GM12878 (cell line): ENCODE measurements around the gene ANO6. TPM values are rescaled to one million over a fixed set of nuclear protein-coding genes. Genes with fewer than 3 reads are reported as not detected.

Experiments
- ATAC-seq: fragments of 200-7000 bp; cut with Tn5 transposase; 3 replicates; pipeline ENCODE4 v1.9.1; 2020; ENCODE audit warnings: mild to moderate bottlenecking, moderate library complexity
- BruUV-seq: library from RNA; stranded (reverse); fragments of 400-500 nt; replicated peaks from 2 replicates; lab custom pipeline; 2021; lab: Mats Ljungman, UMichigan
- CTCF ChIA-PET: fragments of 300-600 bp; sonication (Branson Sonifier 250); formaldehyde crosslinking; extraction: SDS; loops from one replicate; lab custom pipeline; 2021; ENCODE audit warnings: inconsistent platforms; lab: Yijun Ruan, JAX
- POLR2A ChIA-PET: fragments of 350-600 bp; formaldehyde crosslinking; extraction: SDS; loops from one replicate; lab custom pipeline; 2021; ENCODE audit warnings: inconsistent platforms; lab: Charles Lee
- RAD21 ChIA-PET: fragments of 300-600 bp; sonication (Branson Sonifier 250); formaldehyde crosslinking; loops from one replicate; lab custom pipeline; 2023; ENCODE audit warnings: antibody characterized with exemption; ENCODE audit not compliant: unreplicated experiment; lab: Charles Lee
- SMC1A ChIA-PET: fragments of 300-600 bp; sonication (Branson Sonifier 250); formaldehyde crosslinking; loops from one replicate; lab custom pipeline; 2023; ENCODE audit not compliant: unreplicated experiment, uncharacterized antibody; lab: Charles Lee
- DNase-seq: peaks from one replicate; pipeline ENCODE4 v3.0.0-alpha.2; 2011; ENCODE audit warnings: low read depth, low spot score
- FAIRE-seq: peaks from 3 replicates; lab custom pipeline; 2011; peaks lifted over from hg19 to GRCh38; lab: Jason Lieb, UNC
- H2AFZ ChIP-seq: 2 replicates; pipeline ENCODE4 v1.6.0; 2011; ENCODE audit warnings: low read depth, low read length, control low read depth; ENCODE audit not compliant: control insufficient read depth
- H3K27ac ChIP-seq: 2 replicates; pipeline ENCODE4 v1.5.1; 2011; ENCODE audit warnings: control low read depth; ENCODE audit not compliant: control insufficient read depth, insufficient read depth
- H3K27me3 ChIP-seq, 2 experiments: replicated peaks in 1 of 2; 2 replicates each; pipeline versions ENCODE4 v1.6.0 to v1.6.1; 2011; ENCODE audit warnings: low read length in 1 of 2; ENCODE audit not compliant: control insufficient read depth in 2 of 2, insufficient read depth in 2 of 2
- H3K36me3 ChIP-seq, 2 experiments: 2 replicates each; pipeline ENCODE4 v1.5.1; 2011; ENCODE audit warnings: low read length in 1 of 2; ENCODE audit not compliant: control insufficient read depth in 2 of 2, insufficient read depth in 2 of 2
- H3K4me1 ChIP-seq: 2 replicates; pipeline ENCODE4 v1.6.1; 2011; ENCODE audit warnings: mild to moderate bottlenecking, low read length, moderate library complexity, mixed read lengths; ENCODE audit not compliant: control insufficient read depth, insufficient read depth
- H3K4me2 ChIP-seq: 2 replicates; pipeline ENCODE4 v1.6.0; 2011; ENCODE audit warnings: control low read depth; ENCODE audit not compliant: control insufficient read depth, insufficient read depth
- H3K4me3 ChIP-seq: fragments of 200-600 bp; sonication (generic); 2 replicates; pipeline ENCODE4 v1.5.1; 2016
- H3K79me2 ChIP-seq: 2 replicates; pipeline ENCODE4 v1.6.0; 2011; ENCODE audit warnings: low read length; ENCODE audit not compliant: control insufficient read depth, insufficient read depth
- H3K9ac ChIP-seq: 2 replicates; pipeline ENCODE4 v1.8.0; 2011; ENCODE audit warnings: low read length, control low read depth, mixed read lengths; ENCODE audit not compliant: control insufficient read depth, insufficient read depth
- H3K9me3 ChIP-seq: replicated peaks from 3 replicates; pipeline ENCODE4 v1.5.1; 2011; ENCODE audit warnings: mild to moderate bottlenecking, low read length; ENCODE audit not compliant: control insufficient read depth, insufficient read depth
- H4K20me1 ChIP-seq: 2 replicates; pipeline ENCODE4 v1.6.0; 2011; ENCODE audit not compliant: control insufficient read depth, insufficient read depth
- HDAC2 ChIP-seq: fragments of 200-600 bp; sonication (generic); IDR thresholded peaks from 2 replicates; pipeline ENCODE4 v1.6.1; 2017
- IKZF2 ChIP-seq, 2 experiments: fragments of 450-650 bp; IDR thresholded peaks; 2 replicates each; pipeline ENCODE4 v1.6.1; 2017; ENCODE audit warnings: mild to moderate bottlenecking in 2 of 2, moderate library complexity in 2 of 2
- MYB ChIP-seq: fragments of 150-350 bp; IDR thresholded peaks from 2 replicates; pipeline ENCODE4 v1.6.1; 2014; ENCODE audit warnings: mild to moderate bottlenecking, low read depth, low read length, borderline replicate concordance
- PKNOX1 ChIP-seq: fragments of 450-650 bp; IDR thresholded peaks from 2 replicates; pipeline ENCODE4 v1.6.1; 2016; ENCODE audit warnings: mild to moderate bottlenecking
- POLR2AphosphoS2 ChIP-seq: IDR thresholded peaks from 2 replicates; pipeline ENCODE4 v1.6.1; 2011; ENCODE audit warnings: low read depth, mild to moderate bottlenecking, low read length, improper control_type of control experiment, moderate library complexity
- RAD21 ChIP-seq: IDR thresholded peaks from 2 replicates; pipeline ENCODE4 v1.6.1; 2011; ENCODE audit warnings: mild to moderate bottlenecking, low read depth, low read length, moderate library complexity; ENCODE audit not compliant: insufficient read depth
- SPI1 ChIP-seq: IDR thresholded peaks from 2 replicates; pipeline ENCODE4 v1.6.1; 2011; ENCODE audit warnings: low read depth, mild to moderate bottlenecking, low read length, moderate library complexity, borderline replicate concordance; ENCODE audit not compliant: insufficient read depth
- SUPT20H ChIP-seq: IDR thresholded peaks from 2 replicates; pipeline ENCODE4 v1.6.1; 2011; ENCODE audit warnings: low read depth, mild to moderate bottlenecking, low read length, moderate library complexity, borderline replicate concordance; ENCODE audit not compliant: control insufficient read depth
- USF1 ChIP-seq: IDR thresholded peaks from 2 replicates; pipeline ENCODE4 v1.6.1; 2011; ENCODE audit warnings: borderline replicate concordance, low read depth, mild to moderate bottlenecking, moderate library complexity, mixed read lengths, low read length; ENCODE audit not compliant: insufficient read depth; ENCODE audit errors: extremely low read length
- ZNF207 ChIP-seq: fragments of 450-650 bp; IDR thresholded peaks from 2 replicates; pipeline ENCODE4 v1.6.1; 2014; ENCODE audit warnings: antibody characterized with exemption, mild to moderate bottlenecking, borderline replicate concordance
- ZNF24 ChIP-seq: fragments of 450-650 bp; IDR thresholded peaks from 2 replicates; pipeline ENCODE4 v1.6.1; 2017; ENCODE audit warnings: antibody characterized with exemption, mild to moderate bottlenecking
- WGBS: methylation state at CpG from one replicate; pipeline ENCODE4 v1.1.6; 2016; ENCODE audit warnings: low lambda C conversion rate; ENCODE audit not compliant: insufficient replicate concordance, insufficient coverage; ENCODE audit errors: missing lambda C conversion rate; 5-methylcytosine and 5-hydroxymethylcytosine counted together
- in situ Hi-C: fragments of 300-500 bp; cut with MboI; formaldehyde crosslinking; loops from 9 replicates; pipeline ENCODE4 v1.14.3; 2018; ENCODE audit warnings: mixed read lengths
- intact Hi-C: fragments of 100-400 bp; cut with micrococcal nuclease; formaldehyde crosslinking; loops from one replicate; pipeline ENCODE4 v1.14.2; 2022; ENCODE audit not compliant: unreplicated experiment
- polyA plus RNA-seq, 11 experiments: library from polyadenylated mRNA; depleted of rRNA in 4 of 11; unstranded in 6 of 11; stranded (reverse) in 5 of 11; fragments of >200 nt; fragmentation: Nextera tagmentation in 4 of 11; fragmentation: Illumina TruSeq in 1 of 11; extraction: Ambion mirVana in 4 of 11; extraction: Trizol in 1 of 11; gene quantifications; 1 replicate in 1 of 11; 2 replicates in 10 of 11; pipeline versions ENCODE4 v1.2.1 to v1.2.3, GENCODE V29; 2011 to 2016; ENCODE audit warnings: inconsistent platforms in 2 of 11, missing spikeins in 2 of 11, low read depth in 1 of 11
- total RNA-seq, 4 experiments: library from RNA; depleted of rRNA in 3 of 4; stranded (reverse); fragments of >200 nt in 3 of 4; fragmentation: Illumina TruSeq in 1 of 4; extraction: Trizol in 1 of 4; gene quantifications; 2 replicates each; pipeline versions ENCODE4 v1.2.1 to v1.2.3, GENCODE V29; 2013 to 2021
- TF ChIP-seq, protein P1 (sequence below): IDR thresholded peaks from 2 replicates; pipeline ENCODE4 v1.6.1; 2012; ENCODE audit warnings: low read depth, low read length, improper control_type of control experiment

The ANO6 gene
- total and polyA plus RNA-seq, 10 of the 15 experiments (the other 5 are each of a cell fraction or from before 2014, with no cell fraction given) = 4.6 to 30.3 (median 26.0) TPM

- no peak overlapping the region for H3K9ac ChIP-seq
Observed at GRCh38 chr12:45191239-45191638, 24.7 kb upstream of the ANO6 start.

More at GRCh38 chr12:45191239-45191638, 24.7 kb upstream of the ANO6 start:
- SMC1A ChIA-PET = interaction anchor here (0.8 to 2.9 kb wide), 3 partner anchors 8 to 77 kb away, joined by 3 to 10 read pairs (median 5); no protein-coding TSS in a partner anchor
- H3K36me3 ChIP-seq = no peaks in the 10 kb centered on the region
- no peaks in the 10 kb centered on the region for H3K27me3 ChIP-seq
- RAD21 ChIA-PET = interaction anchor here (1.1 kb wide), 1 partner anchor 27 kb away, joined by 4 read pairs; no protein-coding TSS in a partner anchor
- no peaks in the 10 kb centered on the region for H3K9me3 ChIP-seq
- FAIRE-seq (no peak), DNase-seq (no peak), ATAC-seq (0 out of 3 replicates have a peak, but pooled peaks have one; percentile 27)
- H2AFZ ChIP-seq = no peak overlapping the region
- in situ Hi-C loops (no loop called here), intact Hi-C loops (no loop called here)
- WGBS = 100% methylated on average over 1 of the region's 1 CpG
- no peaks in the 10 kb centered on the region for H4K20me1 ChIP-seq
- H3K4me2 ChIP-seq = no peak overlapping the region
- no peak overlapping the region for H3K27ac ChIP-seq
- TF ChIP-seq ZNF24 (no peak), POLR2AphosphoS2 (no peak), PKNOX1 (no peak), USF1 (no peak), IKZF2 (IDR thresholded peaks at IDR 0.05) (no peak), MYB (no peak), ZNF207 (no peak), SPI1 (no peak), RAD21 (no peak), HDAC2 (no peak), SUPT20H (no peak)
- TF ChIP-seq, protein P1, sequence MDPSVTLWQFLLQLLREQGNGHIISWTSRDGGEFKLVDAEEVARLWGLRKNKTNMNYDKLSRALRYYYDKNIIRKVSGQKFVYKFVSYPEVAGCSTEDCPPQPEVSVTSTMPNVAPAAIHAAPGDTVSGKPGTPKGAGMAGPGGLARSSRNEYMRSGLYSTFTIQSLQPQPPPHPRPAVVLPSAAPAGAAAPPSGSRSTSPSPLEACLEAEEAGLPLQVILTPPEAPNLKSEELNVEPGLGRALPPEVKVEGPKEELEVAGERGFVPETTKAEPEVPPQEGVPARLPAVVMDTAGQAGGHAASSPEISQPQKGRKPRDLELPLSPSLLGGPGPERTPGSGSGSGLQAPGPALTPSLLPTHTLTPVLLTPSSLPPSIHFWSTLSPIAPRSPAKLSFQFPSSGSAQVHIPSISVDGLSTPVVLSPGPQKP = no peak
- BruUV-seq = no TSS peak
- H3K4me1 ChIP-seq = no peaks in the 10 kb centered on the region
- H3K4me3 ChIP-seq = no peak overlapping the region
- H3K79me2 ChIP-seq = no peaks in the 10 kb centered on the region
- POLR2A ChIA-PET = no interaction called here
- CTCF ChIA-PET = interaction anchor here (0.7 to 2.7 kb wide), 5 partner anchors 8 to 352 kb away, joined by 3 to 10 read pairs (median 4); no protein-coding TSS in a partner anchor
